Smooth muscle cell (in vitro differentiated cells): ENCODE measurements around the gene MSH3. TPM values are rescaled to one million over a fixed set of nuclear protein-coding genes. Genes with fewer than 3 reads are reported as not detected.

Source experiments
- DNase-seq: peaks from one replicate; lab custom pipeline; 2025; ENCODE audit not compliant: unreplicated experiment; lab: John Stamatoyannopoulos, UW
- H2AFZ ChIP-seq: fragments of 200-600 bp; sonication (generic); 2 replicates; pipeline ENCODE4 v1.6.0; 2016; ENCODE audit warnings: antibody characterized with exemption, low read depth, mild to moderate bottlenecking
- H3F3A ChIP-seq: fragments of 200-600 bp; sonication (generic); 2 replicates; pipeline ENCODE4 v1.6.0; 2017; ENCODE audit warnings: antibody characterized with exemption, low read depth
- H3K27ac ChIP-seq: fragments of 200-600 bp; sonication (generic); 2 replicates; pipeline ENCODE4 v1.5.1; 2016; ENCODE audit warnings: low read depth, mild to moderate bottlenecking
- H3K27me3 ChIP-seq: fragments of 200-600 bp; sonication (generic); 2 replicates; pipeline ENCODE4 v1.6.1; 2016; ENCODE audit warnings: low read depth, mild to moderate bottlenecking
- H3K36me3 ChIP-seq: fragments of 200-600 bp; sonication (generic); 2 replicates; pipeline ENCODE4 v1.5.1; 2016; ENCODE audit warnings: low read depth
- H3K4me1 ChIP-seq: fragments of 200-600 bp; sonication (generic); 2 replicates; pipeline ENCODE4 v1.5.1; 2016; ENCODE audit warnings: low read depth
- H3K4me2 ChIP-seq: fragments of 200-600 bp; sonication (generic); 2 replicates; pipeline ENCODE4 v1.6.0; 2016; ENCODE audit warnings: mild to moderate bottlenecking
- H3K4me3 ChIP-seq: fragments of 200-600 bp; sonication (generic); 2 replicates; pipeline ENCODE4 v1.5.1; 2016; ENCODE audit warnings: mild to moderate bottlenecking
- H3K79me2 ChIP-seq: fragments of 200-600 bp; sonication (generic); 2 replicates; pipeline ENCODE4 v1.6.0; 2016; ENCODE audit warnings: low read depth, mild to moderate bottlenecking
- H3K9ac ChIP-seq: fragments of 200-600 bp; sonication (generic); 2 replicates; pipeline ENCODE4 v1.6.0; 2016; ENCODE audit warnings: low read depth
- H3K9me3 ChIP-seq: fragments of 200-600 bp; sonication (generic); replicated peaks from 2 replicates; pipeline ENCODE4 v1.5.1; 2016; ENCODE audit warnings: low read depth
- H4K20me1 ChIP-seq: fragments of 200-600 bp; sonication (generic); 2 replicates; pipeline ENCODE4 v1.6.0; 2016; ENCODE audit warnings: low read depth
- CTCF ChIP-seq: fragments of 200-600 bp; sonication (generic); IDR thresholded peaks from 2 replicates; pipeline ENCODE4 v1.5.1; 2017; ENCODE audit warnings: borderline replicate concordance, mild to moderate bottlenecking, antibody characterized with exemption; ENCODE audit not compliant: insufficient read depth, poor library complexity, severe bottlenecking
- WGBS: methylation state at CpG from one replicate; pipeline ENCODE4 v1.1.7; 2016; ENCODE audit warnings: low lambda C conversion rate; 5-methylcytosine and 5-hydroxymethylcytosine counted together
- polyA plus RNA-seq: library from polyadenylated mRNA; unstranded; fragments of >200 nt; fragmentation: Nextera tagmentation; extraction: Ambion mirVana; gene quantifications from 2 replicates; pipeline ENCODE4 v1.2.1, GENCODE V29; 2016
- total RNA-seq: library from RNA; depleted of rRNA; stranded (reverse); fragments of >200 nt; gene quantifications from 2 replicates; pipeline ENCODE4 v1.2.3, GENCODE V29; 2014

MSH3 gene
- total and polyA plus RNA-seq, 2 experiments from 2014 or later, result 5.1 to 12.6 TPM

- no peaks in the 10 kb centered on the region for H3F3A ChIP-seq
- no peaks in the 10 kb centered on the region for H3K27me3 ChIP-seq
- H3K4me1 ChIP-seq, result no peaks in the 10 kb centered on the region
- no peaks in the 10 kb centered on the region for H3K9me3 ChIP-seq
- no peak overlapping the region for H2AFZ ChIP-seq
- no peak for TF ChIP-seq CTCF
- H3K27ac ChIP-seq, result no peak overlapping the region
- no peak overlapping the region for H3K9ac ChIP-seq
- H3K36me3 ChIP-seq, result peaks cover under 1% of the 10 kb centered on the region
- H4K20me1 ChIP-seq, result no peaks in the 10 kb centered on the region
- no peak overlapping the region for H3K4me3 ChIP-seq
- DNase-seq, result no peak
- H3K4me2 ChIP-seq, result no peak overlapping the region
- 100% methylated on average over 1 of the region's 1 CpG for WGBS
- no peaks in the 10 kb centered on the region for H3K79me2 ChIP-seq
Measured at GRCh38 chr5:80798166-80798565, 143.7 kb downstream of the MSH3 start.

- Histone ChIP-seq H3K9ac (no peak overlapping the region), H2AFZ (no peak overlapping the region), H3K9me3 (no peaks in the 10 kb centered on the region), H3K36me3 (no peaks in the 10 kb centered on the region), H3K79me2 (no peaks in the 10 kb centered on the region), H3K4me3 (no peak overlapping the region), H4K20me1 (no peaks in the 10 kb centered on the region), H3K4me2 (no peak overlapping the region), H3K27ac (no peak overlapping the region), H3K27me3 (no peaks in the 10 kb centered on the region), H3K4me1 (no peaks in the 10 kb centered on the region), H3F3A (no peaks in the 10 kb centered on the region)
- TF ChIP-seq CTCF, result no peak
- no peak for DNase-seq
Measured at GRCh38 chr5:80798633-80799032, 144.2 kb downstream of the MSH3 start.

- Histone ChIP-seq H3K79me2 (no peaks in the 10 kb centered on the region), H3K4me1 (no peaks in the 10 kb centered on the region), H3K36me3 (no peaks in the 10 kb centered on the region), H3K9me3 (no peaks in the 10 kb centered on the region), H3K4me2 (no peak overlapping the region), H2AFZ (no peak overlapping the region), H3K9ac (no peak overlapping the region), H3F3A (no peaks in the 10 kb centered on the region), H4K20me1 (no peaks in the 10 kb centered on the region), H3K27ac (no peak overlapping the region), H3K27me3 (no peaks in the 10 kb centered on the region), H3K4me3 (no peak overlapping the region)
- no peak for DNase-seq
- 96% methylated on average over 4 of the region's 4 CpGs for WGBS
- TF ChIP-seq CTCF, result no peak
Measured at GRCh38 chr5:80799041-80799440, 144.6 kb downstream of the MSH3 start.

- H3K79me2 ChIP-seq, result no peaks in the 10 kb centered on the region
- H3K36me3 ChIP-seq, result no peaks in the 10 kb centered on the region
- no peak overlapping the region for H3K4me3 ChIP-seq
- no peak overlapping the region for H3K9ac ChIP-seq
- WGBS, result 97% methylated on average over 2 of the region's 2 CpGs
- H3K27me3 ChIP-seq, result no peaks in the 10 kb centered on the region
- H3K4me1 ChIP-seq, result no peaks in the 10 kb centered on the region
- H4K20me1 ChIP-seq, result no peaks in the 10 kb centered on the region
- H3F3A ChIP-seq, result no peaks in the 10 kb centered on the region
- no peak overlapping the region for H3K27ac ChIP-seq
- no peak overlapping the region for H3K4me2 ChIP-seq
- no peak for TF ChIP-seq CTCF
- DNase-seq, result no peak
- H2AFZ ChIP-seq, result no peak overlapping the region
- H3K9me3 ChIP-seq, result no peaks in the 10 kb centered on the region
Measured at GRCh38 chr5:80799573-80799972, 145.1 kb downstream of the MSH3 start.
